Retinal pigment epithelial cell (primary cell): ENCODE results near the gene TSPAN12.
"Not testable (repeated sequence)": the region's sequence is repeated elsewhere in the genome, so short reads cannot be mapped to it uniquely, and the experiment has no call there.

Source experiments
- DNase-seq: peaks from one replicate; pipeline ENCODE4 v3.0.0-alpha.2; 2010; ENCODE audit warnings: low read depth
- H3K4me3 ChIP-seq: 2 replicates; pipeline ENCODE4 v1.5.1; 2011; ENCODE audit warnings: mild to moderate bottlenecking, low read length, control low read depth, moderate library complexity
- TF ChIP-seq, protein P1 (sequence below): conservative IDR thresholded peaks from 2 replicates; pipeline ENCODE4 v1.5.1; 2011; ENCODE audit warnings: low read depth, low read length, control low read depth, inconsistent platforms

TSPAN12 gene

DNA sequence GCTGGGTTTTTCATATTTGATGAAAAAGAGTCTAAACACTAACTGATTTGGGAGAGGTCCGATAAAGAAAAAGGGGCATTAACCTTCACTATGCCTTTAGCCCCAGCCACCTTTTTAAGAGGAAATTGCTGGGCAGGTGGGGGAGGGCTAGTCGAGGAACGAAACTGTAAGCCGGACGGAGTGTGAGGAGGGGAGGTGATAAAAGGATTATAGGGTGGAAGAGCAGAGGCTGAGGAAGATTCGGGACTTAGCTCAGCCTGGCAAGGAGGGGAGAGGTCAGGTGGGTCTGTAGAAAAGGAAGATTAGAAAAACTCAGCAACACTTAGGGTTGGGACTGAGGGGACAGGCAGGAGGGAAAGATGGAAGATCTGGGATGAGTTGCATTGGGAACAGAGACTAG lies 77.0 kb downstream of the TSPAN12 start:
- TF ChIP-seq, protein P1, sequence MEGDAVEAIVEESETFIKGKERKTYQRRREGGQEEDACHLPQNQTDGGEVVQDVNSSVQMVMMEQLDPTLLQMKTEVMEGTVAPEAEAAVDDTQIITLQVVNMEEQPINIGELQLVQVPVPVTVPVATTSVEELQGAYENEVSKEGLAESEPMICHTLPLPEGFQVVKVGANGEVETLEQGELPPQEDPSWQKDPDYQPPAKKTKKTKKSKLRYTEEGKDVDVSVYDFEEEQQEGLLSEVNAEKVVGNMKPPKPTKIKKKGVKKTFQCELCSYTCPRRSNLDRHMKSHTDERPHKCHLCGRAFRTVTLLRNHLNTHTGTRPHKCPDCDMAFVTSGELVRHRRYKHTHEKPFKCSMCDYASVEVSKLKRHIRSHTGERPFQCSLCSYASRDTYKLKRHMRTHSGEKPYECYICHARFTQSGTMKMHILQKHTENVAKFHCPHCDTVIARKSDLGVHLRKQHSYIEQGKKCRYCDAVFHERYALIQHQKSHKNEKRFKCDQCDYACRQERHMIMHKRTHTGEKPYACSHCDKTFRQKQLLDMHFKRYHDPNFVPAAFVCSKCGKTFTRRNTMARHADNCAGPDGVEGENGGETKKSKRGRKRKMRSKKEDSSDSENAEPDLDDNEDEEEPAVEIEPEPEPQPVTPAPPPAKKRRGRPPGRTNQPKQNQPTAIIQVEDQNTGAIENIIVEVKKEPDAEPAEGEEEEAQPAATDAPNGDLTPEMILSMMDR: no peak
- H3K4me3 ChIP-seq: no peak overlapping the region
- no peak for DNase-seq

DNA sequence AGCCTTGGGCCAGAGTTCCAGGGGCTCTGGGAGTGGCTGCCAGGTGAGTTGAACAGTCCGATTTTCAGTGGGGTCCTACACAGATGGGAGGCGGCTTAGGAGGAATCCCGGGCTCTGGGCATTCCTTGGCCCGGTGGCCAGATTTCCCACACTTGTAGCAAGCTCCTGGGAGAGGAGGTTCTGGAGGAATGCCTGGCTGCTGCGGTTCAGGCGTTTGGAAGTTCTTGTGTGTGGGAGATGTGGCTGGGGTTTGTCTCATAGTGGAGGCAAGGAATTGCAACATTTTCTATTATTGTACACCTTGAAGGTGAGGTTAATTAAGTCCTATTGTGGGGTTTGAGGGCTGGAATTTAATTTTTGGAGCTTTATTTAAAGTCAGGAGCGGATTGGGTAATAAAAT lies 77.5 kb downstream of the TSPAN12 start:
- not testable (repeated sequence) for H3K4me3 ChIP-seq, DNase-seq

DNA sequence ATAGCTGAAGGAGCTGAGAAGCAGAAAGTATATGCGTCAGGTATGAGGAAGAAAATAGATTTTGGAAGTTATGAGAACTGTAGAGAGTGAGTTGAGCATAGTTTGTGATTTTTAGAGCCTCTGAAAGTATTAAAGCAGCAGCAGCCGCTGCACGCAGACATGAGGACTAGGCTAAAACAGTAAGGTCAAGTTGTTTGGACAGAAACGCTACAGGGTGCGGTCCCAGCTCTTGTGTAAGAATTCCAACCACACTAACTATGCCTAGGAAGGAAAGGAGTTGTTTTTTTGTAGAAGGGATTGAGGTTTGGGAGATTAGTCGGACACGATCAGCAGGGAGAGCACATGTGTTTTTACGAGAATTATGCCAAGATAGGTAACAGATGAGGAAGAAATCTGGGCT lies 78.9 kb downstream of the TSPAN12 start:
- DNase-seq, H3K4me3 ChIP-seq: not testable (repeated sequence)

DNA sequence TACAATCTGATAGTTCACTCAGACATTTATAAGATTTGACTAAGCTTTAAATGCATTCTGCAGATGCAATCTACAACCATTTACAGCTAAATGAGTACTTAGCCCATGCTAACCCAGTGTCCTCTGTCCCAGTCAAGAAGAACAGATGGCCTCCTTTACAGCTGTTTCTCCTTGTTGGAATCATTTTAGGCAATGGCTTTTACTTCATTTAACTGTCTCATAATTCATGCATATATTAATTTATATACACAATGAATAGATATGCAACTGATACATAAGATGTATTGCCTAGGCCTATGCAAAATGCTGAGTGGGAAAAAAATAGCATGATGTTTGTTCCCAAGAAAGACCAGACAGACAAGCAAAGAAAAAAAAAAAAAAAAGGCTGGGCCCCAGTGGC lies 82.2 kb downstream of the TSPAN12 start:
- H3K4me3 ChIP-seq: no peak overlapping the region
- TF ChIP-seq, protein P1: no peak
- DNase-seq: no peak

DNA sequence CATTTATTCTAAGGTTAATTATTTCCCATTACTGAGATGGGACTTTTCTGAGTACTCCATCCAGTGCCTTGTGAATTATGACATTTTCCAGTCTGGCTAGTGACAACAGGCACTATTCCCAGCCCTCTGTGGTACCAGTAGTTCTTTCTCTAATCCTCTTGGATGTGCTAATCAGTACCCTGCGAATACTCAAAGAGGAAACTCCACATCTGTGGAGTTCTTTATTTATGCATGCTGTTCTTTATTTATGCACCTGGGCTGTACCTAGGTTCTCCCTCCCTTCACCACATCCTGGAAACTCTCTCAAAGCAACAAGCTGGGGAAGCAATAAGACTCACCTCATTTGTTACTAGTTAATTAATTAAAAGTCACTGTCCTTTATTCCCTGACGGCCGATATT lies 83.5 kb downstream of the TSPAN12 start:
- no peak for DNase-seq
- TF ChIP-seq, protein P1: no peak
- H3K4me3 ChIP-seq: no peak overlapping the region

DNA sequence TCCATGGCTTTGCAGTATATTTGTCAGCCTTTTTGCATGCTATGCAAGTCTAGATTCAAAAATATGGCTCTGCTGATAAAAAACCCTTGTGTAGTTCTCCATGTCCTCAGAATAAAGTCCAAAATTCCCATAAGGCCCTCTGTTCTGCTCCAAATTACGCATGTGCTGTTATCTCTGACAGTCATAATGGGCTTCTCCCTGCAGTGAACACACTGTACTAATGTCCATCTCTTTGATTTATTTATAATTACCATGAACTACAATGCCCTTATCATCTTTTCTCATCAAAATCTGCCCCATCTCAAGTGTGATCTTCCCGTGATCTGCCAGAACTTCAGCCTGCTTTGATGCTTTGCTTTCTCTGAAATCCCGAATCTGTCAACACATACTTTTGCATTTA lies 87.7 kb downstream of the TSPAN12 start:
- TF ChIP-seq, protein P1: no peak
- H3K4me3 ChIP-seq: no peak overlapping the region
- no peak for DNase-seq

DNA sequence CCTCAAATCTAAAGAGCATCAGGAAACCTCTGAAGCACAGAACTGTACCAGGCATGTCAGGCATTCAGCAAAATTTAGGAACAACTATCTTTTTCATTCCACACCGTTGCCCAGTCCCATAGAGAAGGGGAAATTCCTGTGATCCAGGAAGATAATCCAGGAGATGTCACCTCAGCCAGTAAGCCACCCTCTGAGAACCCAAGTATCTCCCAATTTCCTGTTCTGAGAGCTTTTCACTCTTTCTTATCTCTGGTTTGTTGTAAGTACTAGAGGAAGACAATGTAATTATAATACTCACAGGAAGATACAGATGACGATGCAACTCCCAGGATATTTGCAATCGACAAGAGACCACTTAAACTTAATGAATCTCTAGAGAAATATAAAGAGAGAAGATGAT lies 97.1 kb downstream of the TSPAN12 start:
- no peak overlapping the region for H3K4me3 ChIP-seq
- no peak for DNase-seq
- TF ChIP-seq, protein P1: no peak

DNA sequence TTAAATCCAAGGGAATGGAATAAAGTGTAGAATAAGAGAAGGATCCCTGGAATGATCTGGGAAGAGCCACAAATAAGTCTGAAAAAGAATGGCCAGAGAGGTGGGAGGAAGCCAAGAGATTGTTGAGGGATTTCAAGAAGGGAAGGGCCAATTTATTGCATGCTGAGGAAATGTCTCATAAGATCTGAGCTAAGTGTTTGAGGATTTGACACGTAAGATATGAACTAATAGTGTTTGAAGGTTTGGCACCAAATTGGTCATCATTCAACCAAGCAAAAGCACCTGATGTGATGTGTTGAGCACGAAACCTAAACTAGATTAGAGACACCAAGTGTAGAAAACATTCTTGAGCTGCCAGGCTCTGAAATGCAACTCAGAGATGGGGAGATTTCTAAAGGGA lies 97.9 kb downstream of the TSPAN12 start:
- TF ChIP-seq, protein P1: no peak
- DNase-seq: no peak
- H3K4me3 ChIP-seq: no peak overlapping the region
